NCI-H446 (cell line): Measurements from ENCODE around the gene COL5A1.

Source experiments
- DNase-seq, 2 experiments: peaks; one replicate each; lab custom pipeline; 2025; lab: John Stamatoyannopoulos, UW

The COL5A1 gene

GRCh38 chr9:134728021-134728795 is 86.6 kb downstream of the COL5A1 start:
- DNase-seq = no peak

DNA sequence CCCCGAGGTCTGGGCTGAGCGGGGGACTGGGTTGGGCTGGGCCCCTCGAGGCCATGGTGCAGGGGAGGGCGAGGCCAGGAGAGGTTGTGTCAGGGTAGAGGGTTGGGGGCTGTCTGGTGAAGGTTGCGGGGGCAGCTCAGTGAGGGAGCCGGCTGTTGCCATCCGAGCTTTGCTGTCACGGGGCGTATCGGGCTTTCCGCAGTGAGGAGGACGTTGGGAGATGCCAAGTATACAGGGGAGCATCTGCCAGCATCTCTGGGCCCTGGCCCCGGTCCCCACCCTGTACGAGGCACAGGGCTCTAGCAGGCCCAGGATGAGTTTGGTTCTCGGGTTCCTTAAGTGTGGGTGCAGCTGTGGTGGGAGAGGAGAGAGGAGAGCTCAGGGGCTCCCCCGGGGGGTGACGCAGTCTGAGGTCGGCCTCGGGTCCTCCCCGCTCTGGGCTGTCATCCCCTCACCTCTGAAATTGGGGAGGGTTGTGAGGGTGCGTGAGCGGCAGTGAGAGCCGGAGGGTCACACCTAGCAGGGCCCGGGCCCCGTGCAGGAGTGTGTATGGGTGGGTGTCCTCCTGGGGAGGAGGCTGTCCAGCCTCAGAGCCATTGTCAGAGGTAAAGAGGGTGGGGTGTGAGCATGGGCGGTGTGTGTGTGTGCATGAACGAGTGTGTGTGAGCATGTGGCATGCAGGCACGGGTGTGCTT is 87.3 kb downstream of the COL5A1 start:
- no peak for DNase-seq

DNA sequence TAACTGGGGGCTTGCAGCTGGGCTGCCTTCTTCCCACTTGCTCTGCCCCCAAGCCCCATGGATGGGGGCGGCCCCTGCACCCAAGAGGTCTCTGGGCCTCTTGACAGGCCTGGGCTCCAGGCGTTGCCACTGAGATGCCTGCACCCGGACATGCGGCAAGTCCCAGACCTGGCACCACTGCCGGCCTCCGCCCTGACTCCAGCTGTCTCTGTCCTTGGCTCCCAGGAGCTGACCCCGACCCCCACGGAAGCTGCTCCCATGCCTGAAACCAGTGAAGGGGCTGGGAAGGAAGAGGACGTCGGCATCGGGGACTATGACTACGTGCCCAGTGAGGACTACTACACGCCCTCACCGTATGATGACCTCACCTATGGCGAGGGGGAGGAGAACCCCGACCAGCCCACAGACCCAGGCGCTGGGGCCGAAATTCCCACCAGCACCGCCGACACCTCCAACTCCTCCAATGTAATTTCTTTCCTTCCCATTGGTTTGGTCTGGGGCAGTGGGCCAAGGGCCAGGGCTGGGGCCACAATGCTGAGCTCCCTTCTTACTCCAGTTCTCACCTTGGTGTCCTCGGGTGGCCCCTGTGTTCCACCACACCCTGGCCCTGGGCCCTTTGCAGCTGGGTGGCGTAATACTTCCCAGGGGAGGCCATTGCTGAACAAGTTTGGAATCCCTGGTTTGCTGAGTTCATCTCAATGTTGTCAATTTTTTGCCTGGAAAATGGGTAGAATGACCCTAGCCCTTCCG is 88.6 kb downstream of the COL5A1 start:
- DNase-seq = no peak

GRCh38 chr9:134730761-134731496 is 89.3 kb downstream of the COL5A1 start:
- DNase-seq = no peak

GRCh38 chr9:134731497-134732391 is 90.1 kb downstream of the COL5A1 start:
- DNase-seq = no peak

- no peak for DNase-seq
Observed at GRCh38 chr9:134732392-134733110, 90.9 kb downstream of the COL5A1 start.

DNA sequence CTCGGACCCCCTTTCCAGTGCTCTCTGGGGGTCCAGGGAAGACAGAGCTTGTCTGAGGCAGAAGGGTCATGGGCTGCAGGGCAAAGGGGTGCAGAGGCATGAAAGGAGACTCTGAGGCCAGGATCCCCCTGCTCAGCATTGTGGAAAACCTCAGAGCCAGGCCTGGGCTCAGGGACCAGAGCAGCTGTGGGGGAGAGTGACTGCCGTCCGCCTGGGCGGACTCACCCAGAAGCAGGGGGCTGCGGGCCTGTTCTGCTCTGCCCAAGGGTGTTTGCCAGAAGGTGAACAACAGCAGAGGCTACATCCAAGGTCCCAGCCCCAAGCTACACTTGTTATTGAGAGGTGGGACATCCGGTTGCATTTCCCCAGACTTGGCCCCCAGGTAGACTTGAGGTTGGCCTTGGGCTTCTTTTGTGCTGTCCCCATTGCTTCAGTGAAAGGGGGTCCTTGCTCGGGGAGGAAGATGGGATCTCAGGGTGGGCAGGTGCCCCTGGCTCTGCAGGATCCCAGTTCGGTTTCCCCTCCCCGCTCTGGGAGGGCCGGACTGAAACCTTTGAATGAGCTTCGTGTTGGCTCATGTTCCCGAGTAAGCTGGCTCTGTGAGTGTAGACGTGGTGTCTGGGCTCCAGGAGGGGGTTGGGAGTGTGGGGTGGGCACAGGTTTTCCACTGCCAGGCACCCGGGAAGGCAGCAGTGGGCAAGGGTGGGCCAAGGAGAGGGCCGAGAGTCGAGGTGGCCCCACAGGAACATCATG is 92.1 kb downstream of the COL5A1 start:
- no peak for DNase-seq

DNA sequence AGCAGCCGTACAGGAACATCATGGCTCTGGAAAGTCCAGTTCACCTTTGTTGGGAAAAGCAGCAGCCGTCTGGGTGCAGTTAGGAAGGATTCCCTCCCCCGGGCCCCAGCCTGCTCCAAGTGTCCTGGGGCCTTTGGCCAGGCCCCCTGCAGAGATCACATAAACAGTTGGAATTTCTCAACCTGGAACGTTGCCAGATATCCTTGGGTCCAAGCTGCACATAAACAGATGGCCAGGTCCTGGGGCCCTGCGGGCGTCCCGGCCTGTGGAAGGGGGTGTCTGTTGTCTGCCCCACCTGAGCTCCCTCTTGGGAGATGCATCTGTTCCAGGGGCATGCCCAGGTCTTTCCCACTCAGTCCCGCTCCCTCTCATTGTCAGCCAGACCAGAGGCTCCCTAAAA is 92.7 kb downstream of the COL5A1 start:
- DNase-seq = peak in 1 of 2 experiments; percentile 24

- no peak for DNase-seq
Observed at GRCh38 chr9:134735441-134736175, 94.0 kb downstream of the COL5A1 start.

GRCh38 chr9:134736791-134737497 is 95.3 kb downstream of the COL5A1 start:
- DNase-seq = no peak

DNA sequence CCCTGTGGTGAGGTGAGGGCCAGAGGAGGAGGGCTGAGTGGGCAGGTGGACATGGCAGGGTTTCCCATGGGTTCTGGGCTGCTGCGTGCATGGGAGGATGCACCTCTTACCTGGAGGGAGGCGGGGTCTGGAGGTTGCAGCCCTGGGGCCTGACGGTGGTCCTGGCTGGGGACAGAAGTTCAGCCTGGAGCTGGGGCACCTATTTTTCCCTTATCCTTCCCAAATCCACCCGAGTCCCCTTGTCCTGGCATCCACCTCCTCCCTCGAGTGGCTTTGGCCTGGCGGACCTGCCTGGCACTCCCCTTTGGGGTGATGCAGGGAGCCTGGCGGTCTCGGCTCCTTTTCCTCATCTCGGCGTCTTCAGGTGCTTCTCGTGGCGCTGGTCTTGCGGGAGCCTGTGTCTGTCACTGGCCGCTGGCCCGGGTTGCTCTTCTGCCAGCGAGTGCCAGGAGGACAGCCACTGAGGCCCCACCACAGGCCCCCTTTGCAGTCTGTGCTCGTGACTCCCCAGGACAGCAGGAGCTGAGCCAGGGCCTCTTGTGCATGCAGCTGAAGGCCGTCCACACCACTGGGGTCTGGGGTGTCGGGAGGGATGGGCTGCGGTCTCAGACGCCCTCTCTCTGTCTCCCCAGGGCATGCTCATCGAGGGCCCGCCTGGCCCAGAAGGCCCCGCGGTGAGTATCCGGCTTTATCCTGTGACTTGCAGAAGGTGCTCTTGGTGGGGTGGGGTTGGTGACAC is 96.4 kb downstream of the COL5A1 start:
- DNase-seq = no peak

DNA sequence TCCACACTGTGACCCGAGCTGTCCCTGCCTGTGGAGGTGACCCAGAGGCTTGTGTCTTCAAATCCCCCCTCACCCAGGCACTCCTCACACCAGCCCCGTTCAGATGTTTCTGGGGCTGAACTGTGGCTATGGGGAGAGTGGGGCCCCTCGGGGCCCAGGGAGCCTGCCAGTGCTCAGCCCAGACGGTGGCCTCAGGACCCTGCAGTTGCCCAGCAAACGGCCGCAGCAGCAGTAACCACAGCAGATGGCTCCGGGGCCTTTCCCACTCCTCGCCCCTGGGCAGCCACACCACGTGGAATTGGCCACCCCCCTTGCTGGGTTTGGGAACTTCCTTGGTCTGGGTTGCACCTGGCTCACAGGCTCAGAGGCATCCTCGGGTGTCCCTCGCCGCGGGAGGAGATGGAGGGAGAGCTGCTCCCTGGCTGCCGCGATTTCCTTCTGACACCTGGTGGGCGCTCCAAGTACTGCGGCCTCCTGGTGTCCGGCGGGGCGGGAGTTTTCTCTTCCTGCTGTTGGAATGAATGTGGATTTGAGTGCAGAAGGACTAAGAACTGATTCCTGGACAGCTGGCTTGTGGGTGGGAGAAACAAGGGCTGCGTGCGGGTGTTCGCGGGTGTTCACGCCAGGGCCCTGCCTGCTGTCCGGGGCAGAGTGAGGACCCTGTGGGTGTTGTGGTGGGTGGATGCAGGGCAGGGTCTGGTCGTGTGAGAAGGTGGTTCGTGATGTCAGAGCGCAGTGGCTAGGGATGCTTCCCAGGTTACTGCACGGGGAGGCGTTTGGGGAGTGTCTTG is 97.5 kb downstream of the COL5A1 start:
- DNase-seq = peak; percentile 5 to 47

- no peak for DNase-seq
Observed at GRCh38 chr9:134739660-134739968, 98.0 kb downstream of the COL5A1 start.

DNA sequence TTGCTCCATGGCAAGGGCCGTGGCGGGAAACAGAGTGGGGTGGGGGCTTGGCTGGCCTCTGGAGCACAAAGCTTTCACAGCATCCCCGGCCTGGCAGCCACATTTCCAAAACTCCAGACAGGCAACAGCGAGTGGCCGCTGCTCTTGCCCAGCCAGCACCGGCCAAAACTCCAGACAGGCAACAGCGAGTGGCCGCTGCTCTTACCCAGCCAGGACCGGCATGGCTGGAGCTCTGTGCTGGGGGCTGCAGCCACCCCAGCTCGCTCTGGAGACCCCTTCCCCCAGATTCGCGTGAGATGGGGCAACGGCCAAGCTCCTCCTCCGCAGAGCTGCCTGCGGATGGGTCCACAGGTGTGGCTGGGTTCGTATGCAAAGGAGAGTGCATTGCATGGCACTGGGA is 98.5 kb downstream of the COL5A1 start:
- no peak for DNase-seq

- DNase-seq = no peak
Observed at GRCh38 chr9:134741846-134742245, 100.2 kb downstream of the COL5A1 start.

- DNase-seq = no peak
Observed at GRCh38 chr9:134742822-134743535, 101.4 kb downstream of the COL5A1 start.
